Measurements from ENCODE around the gene TNRC6B. TPM values are rescaled to one million over a fixed set of nuclear protein-coding genes. Genes with fewer than 3 reads are reported as not detected.

Gene TNRC6B
- total RNA-seq, 2 experiments from 2014 or later = 37.0 to 63.7 TPM

DNA sequence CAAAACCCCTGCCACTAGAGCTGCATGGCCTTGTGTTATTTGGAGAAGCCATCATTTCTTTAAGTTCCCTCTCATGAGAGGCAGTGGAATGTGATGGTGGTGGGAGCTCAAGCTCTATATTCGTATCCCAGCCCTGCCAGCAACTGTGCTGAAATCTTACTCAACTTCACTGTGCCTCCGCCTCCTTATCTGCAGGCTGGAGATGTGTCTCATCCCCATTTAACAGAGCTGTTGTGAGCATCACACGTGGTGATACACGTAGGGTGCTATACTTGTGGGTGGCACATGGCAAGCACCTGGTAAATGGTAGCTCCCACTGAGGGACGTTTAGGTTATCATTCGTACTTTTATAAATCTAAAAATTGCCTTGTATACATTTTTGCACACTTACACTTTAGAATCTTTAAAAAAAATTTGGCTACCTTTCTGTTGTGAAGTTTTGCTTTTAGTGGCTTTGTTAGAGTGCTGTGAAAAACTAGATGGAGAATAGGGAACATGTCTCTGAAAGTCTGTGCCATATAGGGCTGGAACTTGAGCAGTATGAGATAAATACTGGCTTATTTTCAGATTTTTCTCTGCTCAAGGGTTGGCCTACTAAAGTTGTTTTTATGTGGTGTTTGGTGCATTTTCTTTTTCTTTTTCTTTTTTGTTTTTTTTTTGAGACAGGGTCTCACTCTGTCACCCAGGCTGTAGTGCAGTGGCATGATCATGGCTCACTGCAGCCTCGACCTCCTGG lies 23.2 kb downstream of the TNRC6B start:
- H3K4me1 ChIP-seq (ENCODE audit: insufficient read depth, low read length, poor library complexity, severe bottlenecking) = peaks cover 41% of the 10 kb centered on the region
- CTCF ChIA-PET (ENCODE audit: unreplicated experiment) = no interaction called here
- no peaks in the 10 kb centered on the region for H3K9me3 ChIP-seq (ENCODE audit: low read length)
- POLR2A ChIA-PET = interaction anchor here (0.6 to 1.1 kb wide), 2 partner anchors 10 to 75 kb away, joined by 3 to 7 read pairs; no protein-coding TSS in a partner anchor
- H3K4me2 ChIP-seq (ENCODE audit: low read length) = no peak overlapping the region
- intact Hi-C loops (cut with micrococcal nuclease; ENCODE audit: unreplicated experiment) = no loop called here
- no peak for DNase-seq (ENCODE audit: low spot score)
- TF ChIP-seq, protein P1, sequence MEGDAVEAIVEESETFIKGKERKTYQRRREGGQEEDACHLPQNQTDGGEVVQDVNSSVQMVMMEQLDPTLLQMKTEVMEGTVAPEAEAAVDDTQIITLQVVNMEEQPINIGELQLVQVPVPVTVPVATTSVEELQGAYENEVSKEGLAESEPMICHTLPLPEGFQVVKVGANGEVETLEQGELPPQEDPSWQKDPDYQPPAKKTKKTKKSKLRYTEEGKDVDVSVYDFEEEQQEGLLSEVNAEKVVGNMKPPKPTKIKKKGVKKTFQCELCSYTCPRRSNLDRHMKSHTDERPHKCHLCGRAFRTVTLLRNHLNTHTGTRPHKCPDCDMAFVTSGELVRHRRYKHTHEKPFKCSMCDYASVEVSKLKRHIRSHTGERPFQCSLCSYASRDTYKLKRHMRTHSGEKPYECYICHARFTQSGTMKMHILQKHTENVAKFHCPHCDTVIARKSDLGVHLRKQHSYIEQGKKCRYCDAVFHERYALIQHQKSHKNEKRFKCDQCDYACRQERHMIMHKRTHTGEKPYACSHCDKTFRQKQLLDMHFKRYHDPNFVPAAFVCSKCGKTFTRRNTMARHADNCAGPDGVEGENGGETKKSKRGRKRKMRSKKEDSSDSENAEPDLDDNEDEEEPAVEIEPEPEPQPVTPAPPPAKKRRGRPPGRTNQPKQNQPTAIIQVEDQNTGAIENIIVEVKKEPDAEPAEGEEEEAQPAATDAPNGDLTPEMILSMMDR (conservative IDR thresholded peaks at IDR 0.05; ENCODE audit: low read length) = no peak
- no peak for TF ChIP-seq EZH2phosphoT487 (IDR thresholded peaks at IDR 0.05; ENCODE audit: borderline replicate concordance, low read depth, low read length)
- H3K9me2 ChIP-seq (ENCODE audit: insufficient read depth, low read length) = no peaks in the 10 kb centered on the region
- H4K20me1 ChIP-seq (ENCODE audit: insufficient read depth, low read length) = peaks cover 46% of the 10 kb centered on the region
- H2AFZ ChIP-seq (ENCODE audit: low read length) = no peak overlapping the region
- peaks cover 3% of the 10 kb centered on the region; the same call in 1 of the 2 replicates for H3K36me3 ChIP-seq (ENCODE audit: insufficient read depth, low read length)
- no peak overlapping the region for H3K27ac ChIP-seq (ENCODE audit: low read depth, low read length, poor library complexity, severe bottlenecking)
- peaks cover 97% of the 10 kb centered on the region for H3K79me2 ChIP-seq (ENCODE audit: insufficient read depth, low read depth, low read length)
- no TSS peak for BruUV-seq (replicated peaks)
- no peak overlapping the region for H3K4me3 ChIP-seq (ENCODE audit: low read depth, low read length, poor library complexity, severe bottlenecking)

DNA sequence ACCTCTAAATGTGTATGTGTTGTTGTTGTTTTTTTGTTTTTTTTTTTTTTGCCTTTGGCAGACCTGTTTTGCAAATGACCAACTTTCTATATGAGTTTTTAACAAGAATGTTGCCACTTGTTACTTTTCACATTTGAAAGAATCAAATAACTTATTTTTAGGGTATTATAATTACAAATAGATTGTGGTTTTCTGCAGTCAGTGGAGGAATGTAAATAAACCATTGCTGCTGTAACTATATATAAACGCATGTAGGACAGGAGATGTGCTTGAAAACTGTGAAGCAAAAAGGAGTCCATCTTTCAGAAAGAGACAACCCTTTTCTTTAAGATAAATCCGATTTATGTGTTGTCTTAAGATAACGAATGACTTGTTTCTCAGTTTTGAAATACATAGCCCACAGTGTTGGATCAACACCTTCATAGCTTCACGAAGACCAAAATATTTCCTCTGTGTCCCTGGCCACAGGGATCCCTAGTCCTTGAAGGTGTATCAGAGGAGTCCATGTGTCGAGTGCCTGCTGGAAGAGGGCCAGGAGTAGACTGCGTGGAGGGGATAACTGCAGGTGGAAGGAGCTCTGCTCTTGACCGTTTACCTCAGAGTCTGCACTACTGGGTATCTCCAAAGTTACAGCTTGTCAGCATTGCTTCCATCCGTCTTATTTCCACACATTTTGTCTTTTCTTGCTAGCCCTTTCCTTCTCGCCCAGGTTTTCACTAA lies 24.7 kb downstream of the TNRC6B start:
- H3K9me3 ChIP-seq (ENCODE audit: low read length) = no peaks in the 10 kb centered on the region
- intact Hi-C loops (cut with micrococcal nuclease; ENCODE audit: unreplicated experiment) = no loop called here
- POLR2A ChIA-PET = interaction anchor here (0.6 to 1.4 kb wide), 3 partner anchors 12 to 151 kb away, joined by 3 to 6 read pairs (median 3); partner anchors contain the start of gene TNRC6B
- no peak for TF ChIP-seq EZH2phosphoT487 (IDR thresholded peaks at IDR 0.05; ENCODE audit: borderline replicate concordance, low read depth, low read length)
- TF ChIP-seq, protein P1 (conservative IDR thresholded peaks at IDR 0.05; ENCODE audit: low read length) = no peak
- H3K36me3 ChIP-seq (ENCODE audit: insufficient read depth, low read length) = peaks cover 3% of the 10 kb centered on the region; the same call in 1 of the 2 replicates
- peak overlapping the region; percentile 35 for H3K4me3 ChIP-seq (ENCODE audit: low read depth, low read length, poor library complexity, severe bottlenecking)
- H4K20me1 ChIP-seq (ENCODE audit: insufficient read depth, low read length) = peaks cover 46% of the 10 kb centered on the region
- H3K4me1 ChIP-seq (ENCODE audit: insufficient read depth, low read length, poor library complexity, severe bottlenecking) = peaks cover 41% of the 10 kb centered on the region
- no TSS peak for BruUV-seq (replicated peaks)
- H3K79me2 ChIP-seq (ENCODE audit: insufficient read depth, low read depth, low read length) = peaks cover 99% of the 10 kb centered on the region
- H3K27ac ChIP-seq (ENCODE audit: low read depth, low read length, poor library complexity, severe bottlenecking) = no peak overlapping the region
- DNase-seq (ENCODE audit: low spot score) = no peak
- H2AFZ ChIP-seq (ENCODE audit: low read length) = no peak overlapping the region
- peak overlapping the region; percentile 64 for H3K4me2 ChIP-seq (ENCODE audit: low read length)
- no peaks in the 10 kb centered on the region for H3K9me2 ChIP-seq (ENCODE audit: insufficient read depth, low read length)
- CTCF ChIA-PET (ENCODE audit: unreplicated experiment) = interaction anchor here (0.6 kb wide), 1 partner anchor 13 kb away, joined by 3 read pairs; no protein-coding TSS in a partner anchor

Measured in OCI-LY7 (cell line).